ENCODE data around the gene ANG. TPM values are rescaled to one million over a fixed set of nuclear protein-coding genes. Genes with fewer than 3 reads are reported as not detected.

ANG gene
- total and polyA plus RNA-seq, 10 of the 15 experiments (the other 5 are each of a cell fraction or from before 2014, with no cell fraction given) = 1.0 to 5.9 (median 2.2) TPM

- no peak for TF ChIP-seq SRF (IDR thresholded peaks at IDR 0.05; ENCODE audit: low read depth in 2 of 2, low read length in 2 of 2)
- TF ChIP-seq ZBED1 (IDR thresholded peaks at IDR 0.05; ENCODE audit: borderline replicate concordance) = no peak
- TF ChIP-seq MTA2 (IDR thresholded peaks at IDR 0.05; ENCODE audit: low read depth) = peak; percentile 30; the same call in 1 of the 2 replicates
- TF ChIP-seq MTA3 (IDR thresholded peaks at IDR 0.05; ENCODE audit: borderline replicate concordance, low read length) = 0 out of 2 replicates have a peak, but pooled peaks have one; percentile 17
- TF ChIP-seq BCL3 (IDR thresholded peaks at IDR 0.05; ENCODE audit: borderline replicate concordance, insufficient read depth, low read depth, low read length, poor library complexity, severe bottlenecking) = no peak
- TF ChIP-seq PBX3 (IDR thresholded peaks at IDR 0.05; ENCODE audit: insufficient replicate concordance, low read depth, low read length) = no peak
- no peak for TF ChIP-seq MEF2A (IDR thresholded peaks at IDR 0.05; ENCODE audit: insufficient read depth, low read depth, low read length)
- TF ChIP-seq ZNF207 (IDR thresholded peaks at IDR 0.05; ENCODE audit: borderline replicate concordance) = 0 out of 2 replicates have a peak, but pooled peaks have one; percentile 51
- TF ChIP-seq ZNF217 (IDR thresholded peaks at IDR 0.05) = peak; percentile 64; the same call in 1 of the 2 replicates
- peak; percentile 69 for TF ChIP-seq IKZF1 (conservative IDR thresholded peaks at IDR 0.05)
- TF ChIP-seq ASH2L (IDR thresholded peaks at IDR 0.05; ENCODE audit: borderline replicate concordance, low read depth) = no peak
- no peak for TF ChIP-seq FOXK2 (IDR thresholded peaks at IDR 0.05)
- no peak for TF ChIP-seq GABPA (IDR thresholded peaks at IDR 0.05; ENCODE audit: low read depth)
- peak; percentile 75 for TF ChIP-seq RAD21 (IDR thresholded peaks at IDR 0.05; ENCODE audit: insufficient read depth, low read depth, low read length)
- TF ChIP-seq RUNX3 (IDR thresholded peaks at IDR 0.05; ENCODE audit: low read length) = peak; percentile 41; the same call in 1 of the 2 replicates
- TF ChIP-seq ZBTB33 (IDR thresholded peaks at IDR 0.05) = no peak
- 0 out of 2 replicates have a peak, but pooled peaks have one; percentile 20 for TF ChIP-seq NFYB (IDR thresholded peaks at IDR 0.05; ENCODE audit: insufficient read depth, low read depth, low read length)
- peak; percentile 97 for TF ChIP-seq ZNF24 (IDR thresholded peaks at IDR 0.05)
- 0 out of 3 replicates have a peak, but pooled peaks have one; percentile 38 for TF ChIP-seq POU2F2 (IDR thresholded peaks at IDR 0.05; ENCODE audit: borderline replicate concordance, low read depth, low read length)
Measured at GRCh38 chr14:20662968-20663732, 25.4 kb upstream of the ANG start (continued).
